Panc1 (cell line): ENCODE data around the gene GP9. TPM values are rescaled to one million over a fixed set of nuclear protein-coding genes. Genes with fewer than 3 reads are reported as not detected.

Experiments
- ATAC-seq: fragments of 200-7000 bp; cut with Tn5 transposase; 2 replicates; pipeline ENCODE4 v1.9.1; 2020; ENCODE audit warnings: mild to moderate bottlenecking, moderate library complexity
- BruUV-seq: library from RNA; stranded (reverse); fragments of 400-500 nt; replicated peaks from 2 replicates; lab custom pipeline; 2021; lab: Mats Ljungman, UMichigan
- CTCF ChIA-PET: fragments of 300-600 bp; sonication (Branson Sonifier 250); formaldehyde crosslinking; loops from one replicate; lab custom pipeline; 2022; ENCODE audit warnings: antibody characterized with exemption; lab: Charles Lee
- POLR2A ChIA-PET: fragments of 300-600 bp; sonication (Branson Sonifier 250); formaldehyde crosslinking; loops from one replicate; lab custom pipeline; 2022; ENCODE audit warnings: antibody characterized with exemption; lab: Charles Lee
- DNase-seq: peaks from one replicate; pipeline ENCODE4 v3.0.0-alpha.2; 2010; ENCODE audit warnings: low read depth, low spot score
- H3K27ac ChIP-seq: 2 replicates; pipeline ENCODE4 v1.5.1; 2011; ENCODE audit warnings: mild to moderate bottlenecking, low read length, inconsistent platforms
- H3K27me3 ChIP-seq: fragments of 200-500 bp; sonication (Bioruptor generic); 2 replicates; pipeline ENCODE4 v1.6.0; 2014; ENCODE audit warnings: low read length, inconsistent platforms; ENCODE audit not compliant: control insufficient read depth, insufficient read depth
- H3K36me3 ChIP-seq: fragments of 200-500 bp; sonication (Bioruptor generic); 2 replicates; pipeline ENCODE4 v1.5.1; 2014; ENCODE audit warnings: inconsistent platforms, mild to moderate bottlenecking, low read length, moderate library complexity; ENCODE audit not compliant: control insufficient read depth, insufficient read depth
- H3K4me1 ChIP-seq: 2 replicates; pipeline ENCODE4 v1.5.1; 2011; ENCODE audit warnings: inconsistent platforms, mild to moderate bottlenecking, low read length, moderate library complexity; ENCODE audit not compliant: control insufficient read depth, insufficient read depth
- H3K4me3 ChIP-seq, 2 experiments: 2 replicates each; pipeline ENCODE4 v1.5.1; 2011 to 2012; ENCODE audit warnings: low read depth in 2 of 2, low read length in 2 of 2, mild to moderate bottlenecking in 2 of 2, inconsistent platforms in 1 of 2, moderate library complexity in 1 of 2
- H3K9me3 ChIP-seq: fragments of 200-500 bp; sonication (Bioruptor generic); 2 replicates; pipeline ENCODE4 v1.5.1; 2014; ENCODE audit warnings: low read depth, mild to moderate bottlenecking, inconsistent platforms, low read length, moderate library complexity; ENCODE audit not compliant: control insufficient read depth, insufficient read depth
- CTCF ChIP-seq: fragments of 450-650 bp; IDR thresholded peaks from 2 replicates; pipeline ENCODE4 v1.5.1; 2017; ENCODE audit warnings: mild to moderate bottlenecking
- POLR2AphosphoS5 ChIP-seq: IDR thresholded peaks from 2 replicates; pipeline ENCODE4 v1.6.1; 2012; ENCODE audit warnings: mild to moderate bottlenecking, low read depth, low read length, moderate library complexity
- REST ChIP-seq, 2 experiments: IDR thresholded peaks; 2 replicates each; pipeline ENCODE4 v1.6.1; 2011 to 2012; ENCODE audit warnings: low read depth in 2 of 2, control low read depth in 1 of 2, low read length in 1 of 2, mild to moderate bottlenecking in 1 of 2, moderate library complexity in 1 of 2; ENCODE audit not compliant: insufficient read depth in 1 of 2
- SIN3A ChIP-seq: IDR thresholded peaks from 2 replicates; pipeline ENCODE4 v1.6.1; 2012; ENCODE audit warnings: low read depth, mild to moderate bottlenecking, low read length, moderate library complexity, borderline replicate concordance; ENCODE audit not compliant: insufficient read depth
- TCF7L2 ChIP-seq: IDR thresholded peaks from 2 replicates; pipeline ENCODE4 v1.6.1; 2011; ENCODE audit warnings: mild to moderate bottlenecking, low read depth, low read length, inconsistent platforms
- in situ Hi-C: cut with HindIII; loops from 2 replicates; pipeline ENCODE4 v1.10.0; 2016; ENCODE audit warnings: low sequenced_read_pairs, low pct_unique_long_range_greater_than_20kb
- intact Hi-C: fragments of 100-400 bp; cut with micrococcal nuclease; formaldehyde crosslinking; loops from one replicate; pipeline ENCODE4 v1.10.0; 2022; ENCODE audit not compliant: unreplicated experiment
- total RNA-seq: library from RNA; stranded (reverse); gene quantifications from one replicate; pipeline ENCODE4 v1.2.1, GENCODE V29; 2021; ENCODE audit not compliant: unreplicated experiment

GP9 gene
- total RNA-seq, 1 experiment from 2014 or later, result not detected

- BruUV-seq, result no TSS peak
- TF ChIP-seq CTCF, result no peak
- no peak for TF ChIP-seq TCF7L2
- no peak for TF ChIP-seq POLR2AphosphoS5
- TF ChIP-seq SIN3A, result no peak
- TF ChIP-seq REST (IDR thresholded peaks at IDR 0.05; ENCODE audit: insufficient read depth in 1 of 2, low read depth in 2 of 2, low read length in 1 of 2), result no peak
- in situ Hi-C loops, result no loop called here
- Histone ChIP-seq H3K4me1 (0 out of 2 replicates have a peak, but pooled peaks cover 7% of the 10 kb centered on the region), H3K9me3 (no peaks in the 10 kb centered on the region), H3K36me3 (no peaks in the 10 kb centered on the region), H3K4me3 (no peak overlapping the region), H3K27me3 (no peaks in the 10 kb centered on the region), H3K27ac (no peak overlapping the region)
- ATAC-seq (no peak), DNase-seq (no peak)
- CTCF ChIA-PET, result no interaction called here
- POLR2A ChIA-PET, result interaction anchor here (1.2 kb wide), 1 partner anchor 15 kb away, joined by 4 read pairs; no protein-coding TSS in a partner anchor
- intact Hi-C loops, result no loop called here
Measured at GRCh38 chr3:129037093-129037419, 23.5 kb upstream of the GP9 start.

- in situ Hi-C loops (no loop called here), intact Hi-C loops (no loop called here)
- H3K36me3 ChIP-seq, result no peaks in the 10 kb centered on the region
- no peak overlapping the region for H3K4me3 ChIP-seq
- ChIA-PET CTCF (interaction anchor here (1.3 kb wide), 1 partner anchor 14 kb away, joined by 5 read pairs; no protein-coding TSS in a partner anchor), POLR2A (interaction anchor here (0.7 kb wide), 1 partner anchor 25 kb away, joined by 5 read pairs; no protein-coding TSS in a partner anchor)
- no peak overlapping the region for H3K27ac ChIP-seq
- DNase-seq, result no peak
- no peaks in the 10 kb centered on the region for H3K27me3 ChIP-seq
- no peak for ATAC-seq
- 0 out of 2 replicates have a peak, but pooled peaks cover 7% of the 10 kb centered on the region for H3K4me1 ChIP-seq
- H3K9me3 ChIP-seq, result no peaks in the 10 kb centered on the region
- no TSS peak for BruUV-seq
- TF ChIP-seq CTCF (no peak), TCF7L2 (no peak), REST (IDR thresholded peaks at IDR 0.05; ENCODE audit: insufficient read depth in 1 of 2, low read depth in 2 of 2, low read length in 1 of 2) (no peak), SIN3A (no peak), POLR2AphosphoS5 (no peak)
Measured at GRCh38 chr3:129038121-129038855, 22.3 kb upstream of the GP9 start.
